Vagina (tissue), 2 donors: ENCODE measurements around the gene CCDC148. TPM values are rescaled to one million over a fixed set of nuclear protein-coding genes. Genes with fewer than 3 reads are reported as not detected.
"Not testable (repeated sequence)": the region's sequence is repeated elsewhere in the genome, so short reads cannot be mapped to it uniquely, and the experiment has no call there.

Source experiments
- DNase-seq, 2 donors: peaks; one replicate each; pipeline ENCODE4 v3.0.0-alpha.2; 2017; ENCODE audit errors: extremely low spot score in 2 of 2
- H3K27ac ChIP-seq: fragments of 200-600 bp; sonication (generic); one replicate; pipeline ENCODE4 v1.5.1; 2019
- H3K27me3 ChIP-seq: fragments of 200-600 bp; sonication (generic); one replicate; pipeline ENCODE4 v1.5.1; 2019
- H3K36me3 ChIP-seq, 2 donors: fragments of 200-600 bp; sonication (generic); one replicate each; pipeline ENCODE4 v1.5.1; 2017 to 2019
- H3K4me1 ChIP-seq: fragments of 200-600 bp; sonication (generic); one replicate; pipeline ENCODE4 v1.5.1; 2019
- H3K4me3 ChIP-seq, 2 donors: fragments of 200-600 bp; sonication (generic); 1 replicate in 1 of 2; 2 replicates in 1 of 2; pipeline ENCODE4 v1.5.1; 2016 to 2019
- H3K9me3 ChIP-seq: fragments of 200-600 bp; sonication (generic); one replicate; pipeline ENCODE4 v1.5.1; 2019
- CTCF ChIP-seq, 3 experiments: fragments of 450-650 bp in 2 of 3; fragments of 200-600 bp in 1 of 3; sonication (generic) in 1 of 3; IDR thresholded peaks; one replicate each; pipeline ENCODE4 v1.5.1; 2017 to 2019; ENCODE audit warnings: antibody characterized with exemption in 3 of 3, mild to moderate bottlenecking in 2 of 3, moderate library complexity in 2 of 3
- POLR2A ChIP-seq, 2 donors: fragments of 450-650 bp; IDR thresholded peaks; one replicate each; pipeline ENCODE4 v1.6.1; 2017; ENCODE audit warnings: antibody characterized with exemption in 2 of 2, mild to moderate bottlenecking in 2 of 2, moderate library complexity in 2 of 2
- POLR2AphosphoS5 ChIP-seq, 2 donors: sonication (generic); formaldehyde crosslinking; IDR thresholded peaks; one replicate each; pipeline ENCODE4 v1.9.0; 2017; ENCODE audit warnings: antibody characterized with exemption in 2 of 2, mild to moderate bottlenecking in 2 of 2, low read depth in 1 of 2; ENCODE audit not compliant: insufficient read depth in 1 of 2
- intact Hi-C: fragments of 100-400 bp; cut with DNase I; formaldehyde crosslinking; loops from one replicate; pipeline ENCODE4 v1.15.1; 2023
- total RNA-seq: library from RNA; depleted of rRNA; stranded (reverse); fragments of >200 nt; gene quantifications from one replicate; pipeline ENCODE4 v1.2.3, GENCODE V29; 2016

CCDC148 gene
- total RNA-seq, 1 donor from 2014 or later: not detected

- Histone ChIP-seq H3K9me3 (no peaks in the 10 kb centered on the region), H3K36me3 (no peaks in the 10 kb centered on the region), H3K4me3 (no peak overlapping the region), H3K4me1 (no peaks in the 10 kb centered on the region), H3K27ac (no peak overlapping the region), H3K27me3 (no peaks in the 10 kb centered on the region)
- TF ChIP-seq POLR2AphosphoS5 (IDR thresholded peaks at IDR 0.05; ENCODE audit: insufficient read depth in 1 of 2, low read depth in 1 of 2) (peak in 1 of 2 donors; percentile 19), POLR2A (IDR thresholded peaks at IDR 0.05) (no peak)
- intact Hi-C loops: no loop called here
- no peak for DNase-seq
These were observed 227.5 kb downstream of the CCDC148 start for GRCh38 chr2:158228943-158229508.

- intact Hi-C loops, H3K4me3 ChIP-seq, H3K4me1 ChIP-seq, H3K27me3 ChIP-seq, H3K9me3 ChIP-seq, H3K27ac ChIP-seq, H3K36me3 ChIP-seq, DNase-seq: not testable (repeated sequence)
These were observed 233.5 kb downstream of the CCDC148 start for GRCh38 chr2:158223066-158223465.

GRCh38 chr2:158221063-158222020 is 235.2 kb downstream of the CCDC148 start:
- intact Hi-C loops: no loop called here
- DNase-seq: no peak
- Histone ChIP-seq H3K27ac (no peak overlapping the region), H3K36me3 (no peaks in the 10 kb centered on the region), H3K4me1 (no peaks in the 10 kb centered on the region), H3K4me3 (no peak overlapping the region), H3K27me3 (no peaks in the 10 kb centered on the region), H3K9me3 (no peaks in the 10 kb centered on the region)
- TF ChIP-seq POLR2AphosphoS5 (IDR thresholded peaks at IDR 0.05; ENCODE audit: insufficient read depth in 1 of 2, low read depth in 1 of 2) (no peak), POLR2A (IDR thresholded peaks at IDR 0.05) (no peak), CTCF (IDR thresholded peaks at IDR 0.05) (no peak)

- DNase-seq: no peak
- Histone ChIP-seq H3K27me3 (no peaks in the 10 kb centered on the region), H3K4me3 (no peak overlapping the region), H3K4me1 (no peaks in the 10 kb centered on the region), H3K36me3 (no peaks in the 10 kb centered on the region), H3K27ac (no peak overlapping the region), H3K9me3 (no peaks in the 10 kb centered on the region)
- intact Hi-C loops: no loop called here
- TF ChIP-seq CTCF (IDR thresholded peaks at IDR 0.05) (no peak), POLR2AphosphoS5 (IDR thresholded peaks at IDR 0.05; ENCODE audit: insufficient read depth in 1 of 2, low read depth in 1 of 2) (no peak), POLR2A (IDR thresholded peaks at IDR 0.05) (no peak)
These were observed 239.0 kb downstream of the CCDC148 start for GRCh38 chr2:158217593-158217992.

- intact Hi-C loops: no loop called here
- H3K4me3 ChIP-seq: no peak overlapping the region
- no peak for DNase-seq
- peaks cover 10% of the 10 kb centered on the region for H3K4me1 ChIP-seq
- TF ChIP-seq CTCF (IDR thresholded peaks at IDR 0.05) (no peak), POLR2AphosphoS5 (IDR thresholded peaks at IDR 0.05; ENCODE audit: insufficient read depth in 1 of 2, low read depth in 1 of 2) (no peak), POLR2A (IDR thresholded peaks at IDR 0.05) (no peak)
- no peaks in the 10 kb centered on the region for H3K27me3 ChIP-seq
- H3K27ac ChIP-seq: no peak overlapping the region
- no peaks in the 10 kb centered on the region for H3K9me3 ChIP-seq
- H3K36me3 ChIP-seq: no peaks in the 10 kb centered on the region
These were observed 242.1 kb downstream of the CCDC148 start for GRCh38 chr2:158214431-158214830.

GRCh38 chr2:158213773-158214172 is 242.8 kb downstream of the CCDC148 start:
- no peaks in the 10 kb centered on the region for H3K27me3 ChIP-seq
- no peaks in the 10 kb centered on the region for H3K36me3 ChIP-seq
- peaks cover 10% of the 10 kb centered on the region for H3K4me1 ChIP-seq
- no peak overlapping the region for H3K27ac ChIP-seq
- H3K9me3 ChIP-seq: no peaks in the 10 kb centered on the region
- DNase-seq: no peak
- TF ChIP-seq POLR2AphosphoS5 (IDR thresholded peaks at IDR 0.05; ENCODE audit: insufficient read depth in 1 of 2, low read depth in 1 of 2): no peak
- TF ChIP-seq CTCF (IDR thresholded peaks at IDR 0.05): no peak
- TF ChIP-seq POLR2A (IDR thresholded peaks at IDR 0.05): no peak
- H3K4me3 ChIP-seq: no peak overlapping the region
- intact Hi-C loops: no loop called here
